GDM1 (cell line): ENCODE results near the gene SNRK.

Experiments
- DNase-seq: peaks from one replicate; lab custom pipeline; 2025; lab: John Stamatoyannopoulos, UW

The SNRK gene

GRCh38 chr3:43372007-43372740, 85.8 kb downstream of the SNRK start:
- DNase-seq, result no peak

GRCh38 chr3:43372809-43373559, 86.6 kb downstream of the SNRK start:
- no peak for DNase-seq

- DNase-seq, result no peak
Observed at GRCh38 chr3:43373560-43373928, 87.2 kb downstream of the SNRK start.

- DNase-seq, result no peak
Observed at GRCh38 chr3:43378066-43378935, 92.0 kb downstream of the SNRK start.

GRCh38 chr3:43379343-43379742, 93.0 kb downstream of the SNRK start:
- DNase-seq, result no peak

- DNase-seq, result no peak
Observed at GRCh38 chr3:43388175-43388574, 101.8 kb downstream of the SNRK start.

- no peak for DNase-seq
Observed at GRCh38 chr3:43388915-43389314, 102.6 kb downstream of the SNRK start.

GRCh38 chr3:43389388-43390254, 103.3 kb downstream of the SNRK start:
- DNase-seq, result peak; percentile 88

- DNase-seq, result no peak
Observed at GRCh38 chr3:43390255-43390588, 103.9 kb downstream of the SNRK start.

- DNase-seq, result no peak
Observed at GRCh38 chr3:43391621-43392020, 105.3 kb downstream of the SNRK start.

GRCh38 chr3:43394041-43394554, 107.8 kb downstream of the SNRK start:
- peak; percentile 61 for DNase-seq

- DNase-seq, result no peak
Observed at GRCh38 chr3:43399034-43399433, 112.7 kb downstream of the SNRK start.

- no peak for DNase-seq
Observed at GRCh38 chr3:43400167-43400566, 113.8 kb downstream of the SNRK start.
